Sigmoid colon (tissue), 4 donors: ENCODE data around the gene SERPINB10.

Experiments
- CTCF ChIP-seq, 4 experiments: fragments of 450-650 bp in 3 of 4; fragments of 200-600 bp in 1 of 4; IDR thresholded peaks; one replicate each; pipeline ENCODE4 v1.5.1; 2016 to 2019; ENCODE audit warnings: antibody characterized with exemption in 4 of 4, mild to moderate bottlenecking in 3 of 4, moderate library complexity in 2 of 4
- EP300 ChIP-seq, 4 donors: sonication (generic); formaldehyde crosslinking; IDR thresholded peaks; one replicate each; pipeline ENCODE4 v1.6.1; 2017; ENCODE audit warnings: antibody characterized with exemption in 4 of 4

DNA sequence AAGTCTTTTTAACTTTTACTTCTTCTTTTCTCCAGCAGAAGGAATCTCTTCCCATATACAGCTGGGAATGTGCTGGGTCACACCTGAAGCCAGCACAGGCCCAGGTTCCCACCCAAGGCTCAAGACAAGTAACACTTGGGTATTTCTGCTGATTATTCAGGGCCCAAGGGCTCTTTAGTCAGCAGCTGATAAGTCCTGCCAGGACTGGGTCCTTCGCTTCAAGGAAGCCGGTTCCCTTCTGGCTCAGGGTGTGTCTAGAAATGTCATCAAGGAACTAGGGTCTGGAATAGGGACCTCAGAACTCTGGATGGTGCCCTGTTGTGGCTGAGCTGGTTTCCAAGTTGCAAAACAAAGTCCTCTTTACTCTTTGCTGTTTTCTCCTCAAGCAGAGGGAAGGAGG is 47.2 kb upstream of the SERPINB10 start:
- no peak for TF ChIP-seq CTCF (IDR thresholded peaks at IDR 0.05)
- no peak for TF ChIP-seq EP300 (IDR thresholded peaks at IDR 0.05)
